NT2/D1 (cell line): Measurements from ENCODE around the gene NPL.

Experiments used
- DNase-seq: peaks from one replicate; pipeline ENCODE4 v3.0.0-alpha.2; 2011; ENCODE audit warnings: low read depth, low spot score
- H3K27me3 ChIP-seq: 2 replicates; pipeline ENCODE4 v1.6.0; 2011; ENCODE audit warnings: mild to moderate bottlenecking; ENCODE audit not compliant: insufficient read length, insufficient read depth
- H3K36me3 ChIP-seq: 2 replicates; pipeline ENCODE4 v1.6.1; 2011; ENCODE audit warnings: mild to moderate bottlenecking, low read length, mixed read lengths; ENCODE audit not compliant: insufficient read depth, insufficient read length
- H3K4me1 ChIP-seq: 2 replicates; pipeline ENCODE4 v1.5.1; 2011; ENCODE audit not compliant: insufficient read depth, insufficient read length
- H3K4me3 ChIP-seq: 2 replicates; pipeline ENCODE4 v1.5.1; 2011; ENCODE audit warnings: low read depth; ENCODE audit not compliant: insufficient read length
- H3K9ac ChIP-seq: 2 replicates; pipeline ENCODE4 v1.6.0; 2011; ENCODE audit warnings: low read depth; ENCODE audit not compliant: insufficient read length
- H3K9me3 ChIP-seq: 2 replicates; pipeline ENCODE4 v1.5.1; 2011; ENCODE audit warnings: mild to moderate bottlenecking, low read length; ENCODE audit not compliant: insufficient read depth
- SUZ12 ChIP-seq: IDR thresholded peaks from 2 replicates; pipeline ENCODE4 v1.6.1; 2011; ENCODE audit not compliant: insufficient read length, insufficient read depth; ENCODE audit errors: extremely low read depth
- YY1 ChIP-seq: IDR thresholded peaks from 2 replicates; pipeline ENCODE4 v1.6.1; 2011; ENCODE audit not compliant: insufficient read length, insufficient read depth
- ZNF274 ChIP-seq: IDR thresholded peaks from 2 replicates; pipeline ENCODE4 v1.6.1; 2011; ENCODE audit warnings: mild to moderate bottlenecking, low read depth, low read length

Gene NPL

DNA sequence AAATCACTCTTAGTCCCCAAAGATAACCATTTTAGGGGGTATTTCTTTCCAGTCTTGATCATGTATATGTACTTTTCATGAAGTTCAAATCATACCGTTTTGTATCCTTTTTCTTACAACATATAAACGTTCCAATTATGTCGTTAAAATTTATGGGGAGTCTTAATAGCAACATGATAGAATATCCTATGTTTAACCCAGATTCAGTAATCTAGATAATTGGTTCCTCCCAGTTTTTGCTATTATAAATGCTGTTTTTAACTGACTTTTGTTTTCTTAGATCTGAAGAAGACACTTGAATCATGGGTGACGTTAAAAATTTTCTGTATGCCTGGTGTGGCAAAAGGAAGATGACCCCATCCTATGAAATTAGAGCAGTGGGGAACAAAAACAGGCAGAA is 52.7 kb downstream of the NPL start:
- TF ChIP-seq YY1: no peak
- TF ChIP-seq ZNF274: no peak
- TF ChIP-seq SUZ12: no peak
- H3K9ac ChIP-seq: no peak overlapping the region
- H3K27me3 ChIP-seq: no peaks in the 10 kb centered on the region
- peak overlapping the region; percentile 88 for H3K4me3 ChIP-seq
- H3K9me3 ChIP-seq: no peaks in the 10 kb centered on the region
- DNase-seq: no peak
- peaks cover 5% of the 10 kb centered on the region for H3K4me1 ChIP-seq
- H3K36me3 ChIP-seq: peaks cover 76% of the 10 kb centered on the region

DNA sequence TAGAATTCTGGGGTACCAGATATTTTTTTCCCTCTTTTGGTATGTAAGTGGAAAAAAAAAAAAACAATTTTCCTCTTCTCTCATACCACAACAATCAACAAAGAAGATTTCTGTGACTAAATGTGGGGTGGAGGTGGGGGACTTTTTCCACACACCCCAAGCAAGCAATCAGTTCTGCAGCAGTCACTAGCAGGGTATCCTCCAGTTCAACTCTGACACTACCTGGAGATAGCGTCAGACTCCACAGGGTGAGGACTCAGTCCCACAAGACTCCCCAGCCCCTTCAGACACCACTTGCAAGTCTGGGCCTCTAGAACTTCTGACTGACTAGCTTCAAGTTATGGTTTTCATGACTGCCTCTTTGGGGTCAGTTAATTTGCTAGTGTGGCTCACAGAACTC is 55.8 kb downstream of the NPL start:
- Histone ChIP-seq H3K36me3 (peaks cover 99% of the 10 kb centered on the region), H3K27me3 (no peaks in the 10 kb centered on the region), H3K4me3 (no peak overlapping the region), H3K4me1 (peaks cover 5% of the 10 kb centered on the region), H3K9me3 (no peaks in the 10 kb centered on the region), H3K9ac (no peak overlapping the region)
- TF ChIP-seq SUZ12 (no peak), ZNF274 (no peak), YY1 (no peak)
- no peak for DNase-seq

DNA sequence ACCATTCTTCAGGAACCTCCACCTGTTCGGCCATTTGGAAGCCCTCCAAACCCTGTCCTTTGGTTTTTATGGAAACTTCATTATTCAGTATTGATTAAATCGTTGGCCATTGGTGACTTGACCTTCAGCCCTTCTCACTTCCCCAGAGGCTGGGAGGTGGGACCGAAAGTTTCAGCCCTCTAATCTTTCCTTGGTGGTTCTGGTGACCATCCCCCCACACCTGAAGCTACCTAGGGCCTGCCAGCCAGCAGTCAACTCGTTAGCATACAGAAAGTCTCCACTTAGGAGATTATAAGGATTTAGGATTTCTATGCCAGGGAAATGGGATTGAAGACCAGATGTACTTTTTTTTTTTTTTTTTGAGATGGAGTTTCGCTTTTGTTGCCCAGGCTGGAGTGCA is 56.3 kb downstream of the NPL start:
- Histone ChIP-seq H3K9me3 (no peaks in the 10 kb centered on the region), H3K9ac (no peak overlapping the region), H3K36me3 (peaks cover 99% of the 10 kb centered on the region), H3K27me3 (no peaks in the 10 kb centered on the region), H3K4me1 (peaks cover 5% of the 10 kb centered on the region), H3K4me3 (no peak overlapping the region)
- no peak for DNase-seq
- TF ChIP-seq YY1 (no peak), ZNF274 (no peak), SUZ12 (no peak)

DNA sequence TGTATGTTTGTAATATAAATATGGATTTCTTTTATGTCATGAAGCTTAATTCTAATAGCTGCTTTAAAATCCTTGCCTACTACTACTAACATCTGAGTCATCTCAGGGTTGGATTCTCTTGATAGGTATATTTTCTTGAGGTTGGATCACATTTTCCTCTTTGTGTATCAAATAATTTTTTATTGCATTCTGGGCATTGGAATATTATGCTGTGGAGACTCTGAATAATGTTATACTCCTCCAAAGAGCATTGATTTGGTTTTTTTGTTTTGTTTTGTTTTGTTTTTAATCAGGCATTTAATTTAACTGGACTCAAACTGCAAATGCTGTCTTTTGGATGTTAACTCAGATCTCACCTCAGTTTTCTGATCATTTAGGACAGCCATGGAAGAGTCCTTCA is 57.5 kb downstream of the NPL start:
- Histone ChIP-seq H3K9me3 (no peaks in the 10 kb centered on the region), H3K4me1 (peaks cover 5% of the 10 kb centered on the region), H3K27me3 (no peaks in the 10 kb centered on the region), H3K36me3 (peaks cover 100% of the 10 kb centered on the region), H3K9ac (no peak overlapping the region), H3K4me3 (no peak overlapping the region)
- TF ChIP-seq YY1 (no peak), ZNF274 (no peak), SUZ12 (no peak)
- DNase-seq: no peak

DNA sequence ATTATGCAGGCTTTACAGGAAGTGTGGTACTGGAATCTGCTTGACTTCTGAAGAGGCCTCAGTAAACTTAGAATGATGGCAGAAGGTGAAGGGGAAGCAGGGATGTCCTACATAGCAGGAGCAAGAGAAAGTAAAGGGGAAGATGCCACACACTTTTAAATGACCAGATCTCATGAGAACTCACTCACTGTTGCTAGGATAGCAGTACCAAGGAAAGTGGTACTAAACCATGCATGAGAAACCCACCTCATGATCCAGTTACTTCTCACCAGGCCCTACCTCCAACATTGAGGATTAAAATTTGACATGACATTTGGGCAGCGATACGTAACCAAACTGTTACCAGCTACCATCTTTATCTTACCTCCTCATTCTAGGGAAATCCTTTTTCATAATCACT is 59.2 kb downstream of the NPL start:
- Histone ChIP-seq H3K27me3 (no peaks in the 10 kb centered on the region), H3K9ac (no peak overlapping the region), H3K9me3 (no peaks in the 10 kb centered on the region), H3K36me3 (peaks cover 99% of the 10 kb centered on the region), H3K4me1 (peaks cover 5% of the 10 kb centered on the region), H3K4me3 (no peak overlapping the region)
- no peak for DNase-seq
- TF ChIP-seq ZNF274: no peak
- TF ChIP-seq YY1: no peak
- TF ChIP-seq SUZ12: no peak

DNA sequence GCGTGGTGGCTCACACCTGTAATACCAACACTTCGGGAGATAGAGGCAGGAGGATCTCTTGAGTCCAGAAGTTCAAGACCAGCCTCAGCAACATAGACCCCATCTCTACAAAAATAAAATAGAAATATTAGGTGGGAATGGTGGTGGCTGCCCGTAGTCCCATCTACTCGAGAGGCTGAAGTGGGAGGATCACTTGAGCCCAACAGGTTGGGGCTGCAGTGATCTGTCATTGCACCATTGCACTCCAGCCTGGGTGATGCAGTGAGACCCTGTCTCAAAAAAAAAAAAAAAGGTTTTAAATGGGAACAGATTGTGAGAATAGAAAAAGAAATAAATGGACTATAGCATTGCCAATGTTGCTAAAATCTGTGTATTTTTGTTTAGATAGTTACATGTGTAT is 60.7 kb downstream of the NPL start:
- no peak for TF ChIP-seq ZNF274
- no peak for TF ChIP-seq SUZ12
- Histone ChIP-seq H3K36me3 (peaks cover 99% of the 10 kb centered on the region), H3K4me1 (peaks cover 5% of the 10 kb centered on the region), H3K4me3 (no peak overlapping the region), H3K9me3 (no peaks in the 10 kb centered on the region), H3K27me3 (no peaks in the 10 kb centered on the region), H3K9ac (no peak overlapping the region)
- DNase-seq: no peak

DNA sequence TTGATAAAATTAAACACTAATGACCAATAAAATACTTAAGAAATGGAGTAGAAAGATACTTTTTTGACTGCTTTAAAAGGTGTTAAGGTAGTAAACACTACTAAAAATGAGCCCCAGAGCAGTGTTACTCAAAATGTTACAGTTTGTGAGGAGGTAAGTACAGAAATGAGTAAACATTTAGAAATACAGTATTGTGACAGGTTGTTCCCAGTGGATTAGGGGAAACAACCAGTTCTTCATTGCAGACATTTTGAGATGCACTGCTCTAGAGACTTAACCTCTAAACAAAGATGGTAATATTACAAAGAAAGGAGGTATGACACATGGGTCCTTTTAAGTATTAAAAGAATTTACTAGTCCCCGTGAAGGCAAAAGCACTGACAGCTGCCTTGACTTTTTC is 62.3 kb downstream of the NPL start:
- no peaks in the 10 kb centered on the region for H3K9me3 ChIP-seq
- H3K36me3 ChIP-seq: peaks cover 99% of the 10 kb centered on the region
- TF ChIP-seq SUZ12 (no peak), YY1 (no peak), ZNF274 (no peak)
- no peak overlapping the region for H3K9ac ChIP-seq
- H3K27me3 ChIP-seq: no peaks in the 10 kb centered on the region
- no peak overlapping the region for H3K4me3 ChIP-seq
- no peak for DNase-seq
- H3K4me1 ChIP-seq: no peaks in the 10 kb centered on the region

DNA sequence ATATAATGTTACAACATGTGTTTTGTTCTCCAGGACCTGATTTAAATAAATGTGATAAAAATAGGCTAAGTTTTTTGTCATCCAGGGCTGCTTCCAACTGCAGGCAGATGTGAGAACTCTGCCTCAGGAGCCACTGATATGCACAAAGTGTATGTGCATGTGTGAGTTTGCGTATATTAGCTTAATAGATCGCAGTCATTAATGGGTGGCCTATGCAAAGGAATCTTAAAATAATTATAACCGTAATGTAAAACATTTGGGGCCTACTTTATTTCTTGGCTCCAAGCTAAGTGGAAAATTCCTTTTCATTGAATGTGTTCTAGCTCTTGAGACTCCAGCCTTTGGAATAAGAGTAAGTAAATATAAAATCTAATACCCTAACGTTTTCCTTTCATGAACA is 66.3 kb downstream of the NPL start:
- H3K9ac ChIP-seq: no peak overlapping the region
- peaks cover 99% of the 10 kb centered on the region for H3K36me3 ChIP-seq
- H3K4me3 ChIP-seq: no peak overlapping the region
- H3K27me3 ChIP-seq: no peaks in the 10 kb centered on the region
- no peak for DNase-seq
- TF ChIP-seq SUZ12 (no peak), YY1 (no peak), ZNF274 (no peak)
- no peaks in the 10 kb centered on the region for H3K4me1 ChIP-seq
- no peaks in the 10 kb centered on the region for H3K9me3 ChIP-seq
